ENCODE results near the gene PDE4B.
A peak's percentile ranks its signal among the peaks of the same experiment; 100 is the strongest.

PDE4B gene

DNA sequence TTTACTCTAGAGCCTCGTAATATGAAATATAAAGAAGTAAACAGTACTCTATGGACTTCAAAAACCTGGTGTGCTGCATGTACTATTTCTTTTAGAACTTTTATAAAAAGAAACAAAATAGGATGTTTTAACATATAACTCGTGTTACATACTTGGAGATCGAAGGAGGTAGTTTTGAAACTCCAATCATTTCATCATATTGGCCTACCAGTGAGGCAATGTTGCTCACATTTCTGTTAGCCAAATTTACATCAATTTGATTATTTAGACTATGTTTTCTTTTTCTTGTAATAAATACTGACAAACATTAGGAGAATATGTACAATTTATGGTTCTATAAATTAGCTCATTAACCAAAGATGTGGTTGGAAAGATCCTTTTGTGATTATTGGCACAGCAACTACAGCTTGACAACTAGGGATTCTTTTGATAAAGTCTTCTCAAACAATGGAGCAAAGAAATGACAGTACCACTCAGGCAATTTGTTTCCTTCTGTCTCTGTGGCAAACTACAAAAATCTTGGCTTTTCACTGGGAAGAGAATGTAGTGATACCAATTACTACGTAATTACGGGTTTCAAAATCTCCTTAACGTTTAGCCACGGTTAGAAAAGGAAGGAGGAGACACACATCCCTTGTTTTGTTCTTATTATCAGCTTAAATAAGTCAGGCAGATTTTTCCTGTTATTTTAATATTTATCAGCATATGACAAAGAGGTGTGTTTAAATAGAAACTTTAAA lies 474.7 kb downstream of the PDE4B start:
- Histone ChIP-seq H3K36me3 (replicated peaks; ENCODE audit: low read depth, low read length) (no peaks in the 10 kb centered on the region), H3K4me3 (ENCODE audit: low read length) (no peak overlapping the region), H3K9ac (ENCODE audit: low read length) (no peak overlapping the region), H3K4me1 (ENCODE audit: low read length) (peaks cover 26% of the 10 kb centered on the region), H2AFZ (ENCODE audit: low read depth, low read length) (no peak overlapping the region), H3K27ac (ENCODE audit: low read length) (no peak overlapping the region), H3K27me3 (ENCODE audit: low read depth, low read length) (no peaks in the 10 kb centered on the region), H3K79me2 (ENCODE audit: low read length) (no peaks in the 10 kb centered on the region), H3K4me2 (ENCODE audit: low read length) (no peak overlapping the region), H4K20me1 (ENCODE audit: insufficient read depth, low read length) (no peaks in the 10 kb centered on the region), H3K9me3 (ENCODE audit: insufficient read depth, low read length) (no peaks in the 10 kb centered on the region)
- TF ChIP-seq EZH2phosphoT487 (IDR thresholded peaks at IDR 0.05; ENCODE audit: low read depth): no peak

GRCh38 chr1:66269222-66269621 lies 476.5 kb downstream of the PDE4B start:
- H3K4me1 ChIP-seq (ENCODE audit: low read length): peaks cover 43% of the 10 kb centered on the region
- no peak overlapping the region for H2AFZ ChIP-seq (ENCODE audit: low read depth, low read length)
- no peak overlapping the region for H3K4me2 ChIP-seq (ENCODE audit: low read length)
- H3K9ac ChIP-seq (ENCODE audit: low read length): no peak overlapping the region
- no peaks in the 10 kb centered on the region for H3K79me2 ChIP-seq (ENCODE audit: low read length)
- no peaks in the 10 kb centered on the region for H3K36me3 ChIP-seq (replicated peaks; ENCODE audit: low read depth, low read length)
- H3K9me3 ChIP-seq (ENCODE audit: insufficient read depth, low read length): no peaks in the 10 kb centered on the region
- TF ChIP-seq, protein P1, sequence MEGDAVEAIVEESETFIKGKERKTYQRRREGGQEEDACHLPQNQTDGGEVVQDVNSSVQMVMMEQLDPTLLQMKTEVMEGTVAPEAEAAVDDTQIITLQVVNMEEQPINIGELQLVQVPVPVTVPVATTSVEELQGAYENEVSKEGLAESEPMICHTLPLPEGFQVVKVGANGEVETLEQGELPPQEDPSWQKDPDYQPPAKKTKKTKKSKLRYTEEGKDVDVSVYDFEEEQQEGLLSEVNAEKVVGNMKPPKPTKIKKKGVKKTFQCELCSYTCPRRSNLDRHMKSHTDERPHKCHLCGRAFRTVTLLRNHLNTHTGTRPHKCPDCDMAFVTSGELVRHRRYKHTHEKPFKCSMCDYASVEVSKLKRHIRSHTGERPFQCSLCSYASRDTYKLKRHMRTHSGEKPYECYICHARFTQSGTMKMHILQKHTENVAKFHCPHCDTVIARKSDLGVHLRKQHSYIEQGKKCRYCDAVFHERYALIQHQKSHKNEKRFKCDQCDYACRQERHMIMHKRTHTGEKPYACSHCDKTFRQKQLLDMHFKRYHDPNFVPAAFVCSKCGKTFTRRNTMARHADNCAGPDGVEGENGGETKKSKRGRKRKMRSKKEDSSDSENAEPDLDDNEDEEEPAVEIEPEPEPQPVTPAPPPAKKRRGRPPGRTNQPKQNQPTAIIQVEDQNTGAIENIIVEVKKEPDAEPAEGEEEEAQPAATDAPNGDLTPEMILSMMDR (IDR thresholded peaks at IDR 0.05; ENCODE audit: low read depth, low read length): no peak
- no peak for TF ChIP-seq EZH2phosphoT487 (IDR thresholded peaks at IDR 0.05; ENCODE audit: low read depth)
- no peaks in the 10 kb centered on the region for H3K27me3 ChIP-seq (ENCODE audit: low read depth, low read length)
- H4K20me1 ChIP-seq (ENCODE audit: insufficient read depth, low read length): no peaks in the 10 kb centered on the region
- H3K4me3 ChIP-seq (ENCODE audit: low read length): no peak overlapping the region
- H3K27ac ChIP-seq (ENCODE audit: low read length): no peak overlapping the region

GRCh38 chr1:66270119-66270812 lies 477.6 kb downstream of the PDE4B start:
- H3K36me3 ChIP-seq (replicated peaks; ENCODE audit: low read depth, low read length): no peaks in the 10 kb centered on the region
- TF ChIP-seq, protein P1 (IDR thresholded peaks at IDR 0.05; ENCODE audit: low read depth, low read length): no peak
- TF ChIP-seq EZH2phosphoT487 (IDR thresholded peaks at IDR 0.05; ENCODE audit: low read depth): no peak
- H3K9me3 ChIP-seq (ENCODE audit: insufficient read depth, low read length): no peaks in the 10 kb centered on the region
- no peak overlapping the region for H3K9ac ChIP-seq (ENCODE audit: low read length)
- no peak overlapping the region for H3K27ac ChIP-seq (ENCODE audit: low read length)
- H3K4me2 ChIP-seq (ENCODE audit: low read length): no peak overlapping the region
- no peaks in the 10 kb centered on the region for H4K20me1 ChIP-seq (ENCODE audit: insufficient read depth, low read length)
- H3K4me3 ChIP-seq (ENCODE audit: low read length): no peak overlapping the region
- no peak overlapping the region for H2AFZ ChIP-seq (ENCODE audit: low read depth, low read length)
- H3K79me2 ChIP-seq (ENCODE audit: low read length): no peaks in the 10 kb centered on the region
- peaks cover 53% of the 10 kb centered on the region for H3K4me1 ChIP-seq (ENCODE audit: low read length)
- no peaks in the 10 kb centered on the region for H3K27me3 ChIP-seq (ENCODE audit: low read depth, low read length)

DNA sequence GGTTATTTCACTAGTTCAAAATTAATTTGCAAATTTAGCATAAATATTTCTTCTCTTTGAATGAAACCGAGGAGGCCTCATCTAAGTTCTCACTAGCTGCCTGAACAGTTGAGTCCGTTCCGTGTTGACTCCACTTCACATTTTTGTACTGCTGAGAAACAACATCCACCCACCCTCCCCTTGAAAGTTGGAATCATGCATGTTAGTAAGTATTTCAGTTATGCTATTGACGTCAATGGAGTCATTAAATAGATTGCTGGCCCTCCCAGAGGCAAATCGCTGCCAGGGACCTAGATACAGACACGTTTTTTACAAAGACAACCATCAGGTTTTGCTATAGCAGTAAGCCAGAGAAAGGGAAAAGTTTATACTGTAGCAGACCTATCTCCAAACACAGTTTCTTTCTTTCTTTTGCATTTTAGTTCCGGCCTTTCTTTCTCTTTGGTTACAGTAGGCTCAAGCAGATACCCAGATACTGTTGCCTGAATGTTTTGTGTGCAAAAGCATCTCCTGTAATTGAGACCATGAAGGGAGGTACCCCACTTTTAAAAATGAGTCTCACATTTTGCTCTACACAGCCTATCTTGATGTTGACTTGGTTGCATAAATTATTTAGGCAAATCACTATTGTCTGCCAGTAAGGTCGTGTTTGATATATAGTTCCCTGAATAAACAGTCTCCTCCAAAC lies 478.7 kb downstream of the PDE4B start:
- Histone ChIP-seq H3K9me3 (ENCODE audit: insufficient read depth, low read length) (no peaks in the 10 kb centered on the region), H3K27me3 (ENCODE audit: low read depth, low read length) (no peaks in the 10 kb centered on the region), H3K27ac (ENCODE audit: low read length) (peak overlapping the region; percentile 68), H3K4me2 (ENCODE audit: low read length) (peak overlapping the region; percentile 67), H4K20me1 (ENCODE audit: insufficient read depth, low read length) (no peaks in the 10 kb centered on the region), H2AFZ (ENCODE audit: low read depth, low read length) (peak overlapping the region; percentile 75; the same call in 1 of the 2 replicates), H3K4me1 (ENCODE audit: low read length) (peaks cover 58% of the 10 kb centered on the region), H3K9ac (ENCODE audit: low read length) (peak overlapping the region; percentile 57), H3K4me3 (ENCODE audit: low read length) (peak overlapping the region; percentile 53), H3K36me3 (replicated peaks; ENCODE audit: low read depth, low read length) (no peaks in the 10 kb centered on the region), H3K79me2 (ENCODE audit: low read length) (no peaks in the 10 kb centered on the region)
- TF ChIP-seq, protein P1 (IDR thresholded peaks at IDR 0.05; ENCODE audit: low read depth, low read length): no peak
- TF ChIP-seq EZH2phosphoT487 (IDR thresholded peaks at IDR 0.05; ENCODE audit: low read depth): no peak
